Measurements from ENCODE around the gene GANAB. TPM values are rescaled to one million over a fixed set of nuclear protein-coding genes. Genes with fewer than 3 reads are reported as not detected.

The GANAB gene
- total RNA-seq, 2 donors from 2014 or later = 71.8 to 78.0 TPM

DNA sequence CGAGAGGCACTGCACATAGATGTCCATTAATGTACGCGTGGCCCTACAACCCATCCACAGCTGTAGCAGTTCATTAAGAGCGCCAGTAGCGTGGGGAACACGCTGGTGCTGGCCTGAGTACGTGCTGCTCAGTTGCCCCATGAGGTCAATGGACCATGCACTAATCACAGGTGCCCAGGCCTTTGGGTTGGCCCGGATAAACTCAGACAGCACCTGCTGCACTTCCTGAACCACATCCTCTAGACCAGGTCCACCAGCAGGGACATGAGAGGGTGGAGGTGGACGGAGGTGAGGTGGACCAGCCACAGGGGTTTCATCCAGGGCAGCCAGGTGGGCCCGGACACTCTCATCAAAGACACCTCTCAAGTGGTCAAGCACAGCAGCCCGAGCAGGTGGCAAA is 3.1 kb upstream of the GANAB start:
- Histone ChIP-seq H3K4me3 (no peak overlapping the region), H3K36me3 (peaks cover 20% of the 10 kb centered on the region), H3K9me3 (no peaks in the 10 kb centered on the region), H3K27ac (no peak overlapping the region), H3K4me1 (peaks cover 0 to 37% of the 10 kb centered on the region in 2 donors), H3K27me3 (no peaks in the 10 kb centered on the region)
- no peak for DNase-seq (ENCODE audit: low spot score)
- TF ChIP-seq, protein P1, sequence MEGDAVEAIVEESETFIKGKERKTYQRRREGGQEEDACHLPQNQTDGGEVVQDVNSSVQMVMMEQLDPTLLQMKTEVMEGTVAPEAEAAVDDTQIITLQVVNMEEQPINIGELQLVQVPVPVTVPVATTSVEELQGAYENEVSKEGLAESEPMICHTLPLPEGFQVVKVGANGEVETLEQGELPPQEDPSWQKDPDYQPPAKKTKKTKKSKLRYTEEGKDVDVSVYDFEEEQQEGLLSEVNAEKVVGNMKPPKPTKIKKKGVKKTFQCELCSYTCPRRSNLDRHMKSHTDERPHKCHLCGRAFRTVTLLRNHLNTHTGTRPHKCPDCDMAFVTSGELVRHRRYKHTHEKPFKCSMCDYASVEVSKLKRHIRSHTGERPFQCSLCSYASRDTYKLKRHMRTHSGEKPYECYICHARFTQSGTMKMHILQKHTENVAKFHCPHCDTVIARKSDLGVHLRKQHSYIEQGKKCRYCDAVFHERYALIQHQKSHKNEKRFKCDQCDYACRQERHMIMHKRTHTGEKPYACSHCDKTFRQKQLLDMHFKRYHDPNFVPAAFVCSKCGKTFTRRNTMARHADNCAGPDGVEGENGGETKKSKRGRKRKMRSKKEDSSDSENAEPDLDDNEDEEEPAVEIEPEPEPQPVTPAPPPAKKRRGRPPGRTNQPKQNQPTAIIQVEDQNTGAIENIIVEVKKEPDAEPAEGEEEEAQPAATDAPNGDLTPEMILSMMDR (IDR thresholded peaks at IDR 0.05) = no peak

DNA sequence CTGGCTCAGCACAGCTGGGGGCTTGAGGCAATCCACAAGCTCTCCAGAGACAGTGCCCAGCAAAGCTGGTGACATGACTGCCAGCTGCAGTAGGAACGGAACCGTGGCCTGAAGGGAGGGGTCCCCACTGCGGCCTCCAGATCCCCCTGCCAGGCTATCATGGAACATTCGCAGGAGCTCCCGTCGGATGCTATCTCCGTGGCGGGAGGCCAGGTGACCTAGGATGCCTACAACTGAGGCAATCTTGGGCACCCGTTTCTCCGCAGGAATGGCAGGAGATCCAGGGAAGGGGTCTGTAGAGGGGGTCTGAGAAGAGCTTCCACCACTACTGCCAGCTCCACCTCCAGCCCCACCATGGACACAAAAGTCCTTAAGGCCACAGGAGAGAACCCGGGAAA is 2.6 kb upstream of the GANAB start:
- DNase-seq (ENCODE audit: low spot score) = no peak
- Histone ChIP-seq H3K27ac (no peak overlapping the region), H3K27me3 (no peaks in the 10 kb centered on the region), H3K4me1 (peaks cover 0 to 42% of the 10 kb centered on the region in 2 donors), H3K36me3 (peaks cover 20% of the 10 kb centered on the region), H3K9me3 (no peaks in the 10 kb centered on the region), H3K4me3 (no peak overlapping the region)
- TF ChIP-seq, protein P1 (IDR thresholded peaks at IDR 0.05) = no peak

DNA sequence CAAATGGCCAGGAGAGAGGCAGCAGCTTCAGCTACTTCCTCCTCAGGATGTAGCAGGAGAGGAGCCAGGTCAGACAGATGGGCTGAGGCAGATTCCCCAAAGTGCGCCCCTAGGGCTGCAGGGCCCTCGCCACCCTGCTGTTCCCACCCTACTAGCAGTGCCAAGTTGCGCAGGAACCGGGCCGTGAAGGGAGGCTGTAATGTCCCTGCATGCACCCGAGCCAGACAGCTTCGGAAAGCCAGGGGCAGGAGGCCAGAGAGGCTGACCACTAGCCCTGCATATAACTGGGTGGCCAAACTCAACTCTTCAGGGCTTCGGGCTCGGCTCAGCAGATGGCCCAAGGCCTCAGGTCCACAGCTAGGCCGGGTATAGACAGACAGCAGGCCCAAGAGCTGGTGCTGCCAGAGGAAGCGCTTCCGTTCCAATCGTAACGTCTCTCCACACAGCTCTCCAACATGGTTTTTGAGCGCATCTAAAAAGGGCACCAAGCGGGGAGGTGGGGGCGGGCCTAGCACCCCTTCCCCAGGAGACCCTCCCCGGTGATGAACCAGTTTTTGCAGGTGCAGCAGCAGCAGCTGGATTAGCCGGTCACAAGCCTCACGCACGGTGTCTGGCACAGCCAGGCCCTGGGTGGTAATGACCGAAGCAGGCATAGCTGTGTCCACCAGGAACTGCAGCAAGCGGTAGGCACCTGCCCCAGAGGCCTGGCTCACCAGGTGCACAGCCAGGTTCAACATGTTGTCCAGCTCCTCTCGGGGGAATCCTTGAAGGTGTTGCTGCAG is 2.0 kb upstream of the GANAB start:
- DNase-seq (ENCODE audit: low spot score) = no peak
- peaks cover 0 to 42% of the 10 kb centered on the region in 2 donors for H3K4me1 ChIP-seq

DNA sequence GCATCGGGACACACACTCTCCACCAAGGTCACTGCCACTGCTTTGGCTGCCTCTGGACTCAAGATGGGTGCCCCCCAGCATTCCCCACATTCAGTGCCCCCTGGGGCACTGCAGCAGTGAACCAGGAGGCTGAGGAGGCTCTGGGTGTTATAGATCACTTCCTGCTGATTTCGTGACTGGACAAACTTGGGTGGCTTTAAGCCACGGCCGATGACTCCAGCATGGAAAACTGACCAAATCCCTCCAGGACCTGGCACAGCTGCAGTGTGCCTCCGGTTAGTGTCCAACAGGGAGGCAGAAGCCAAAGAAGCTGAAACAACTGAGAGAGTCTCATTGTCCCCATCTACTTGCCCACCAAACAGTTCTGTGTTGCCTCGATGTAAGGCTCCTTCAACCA is 1.2 kb upstream of the GANAB start:
- H3K27ac ChIP-seq = no peak overlapping the region
- TF ChIP-seq, protein P1 (IDR thresholded peaks at IDR 0.05) = no peak
- no peaks in the 10 kb centered on the region for H3K27me3 ChIP-seq
- DNase-seq (ENCODE audit: low spot score) = no peak
- no peaks in the 10 kb centered on the region for H3K9me3 ChIP-seq
- peaks cover 0 to 41% of the 10 kb centered on the region in 2 donors for H3K4me1 ChIP-seq
- peaks cover 27% of the 10 kb centered on the region for H3K36me3 ChIP-seq
- no peak overlapping the region for H3K4me3 ChIP-seq

More for the DNA sequence above, 2.0 kb upstream of the GANAB start:
- Histone ChIP-seq H3K27me3 (no peaks in the 10 kb centered on the region), H3K36me3 (peaks cover 20% of the 10 kb centered on the region), H3K4me3 (no peak overlapping the region), H3K9me3 (no peaks in the 10 kb centered on the region), H3K27ac (no peak overlapping the region)
- TF ChIP-seq, protein P1 (IDR thresholded peaks at IDR 0.05) = no peak

DNA sequence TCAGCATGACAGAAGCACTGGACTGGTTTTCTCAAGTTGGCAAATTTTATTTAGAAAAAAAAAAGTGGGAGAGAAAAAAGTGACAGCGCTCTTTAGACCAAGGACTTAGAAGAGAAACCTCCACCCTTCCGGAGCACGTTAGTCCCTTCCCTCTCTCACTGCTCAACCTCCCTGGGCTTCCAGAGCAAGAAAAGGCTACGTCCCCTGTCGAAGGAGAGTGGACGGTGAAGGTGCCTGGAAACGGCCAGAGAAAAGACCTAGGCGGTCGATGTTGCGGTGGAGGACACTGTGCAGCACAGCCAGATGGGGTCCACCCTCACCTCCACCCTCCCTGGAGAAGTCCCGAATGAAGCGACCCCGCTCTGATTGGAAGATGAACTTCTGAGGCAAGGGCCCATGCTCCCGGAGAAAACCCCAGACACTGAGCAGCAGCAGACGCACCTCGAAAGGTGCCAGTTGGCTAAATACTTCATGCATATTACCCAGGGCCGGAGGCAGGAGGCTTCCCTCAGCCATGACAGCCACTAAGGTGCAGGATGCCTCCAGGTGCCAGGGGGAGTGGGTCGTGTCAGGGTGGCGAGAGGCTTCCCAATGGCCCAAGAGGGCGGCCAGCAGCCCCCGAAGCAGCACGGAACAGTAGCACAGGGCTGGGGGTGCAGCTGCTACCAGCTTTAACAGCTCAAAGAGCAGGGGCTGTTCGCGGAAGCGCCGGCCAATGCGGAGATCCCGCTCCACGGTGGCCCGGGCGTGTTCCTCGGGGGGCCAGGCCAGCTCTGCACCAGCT is 604 bp upstream of the GANAB start:
- no peak for DNase-seq (ENCODE audit: low spot score)
- H3K27ac ChIP-seq = no peak overlapping the region
- no peaks in the 10 kb centered on the region for H3K27me3 ChIP-seq
- peaks cover 0 to 36% of the 10 kb centered on the region in 2 donors for H3K4me1 ChIP-seq
- H3K9me3 ChIP-seq = no peaks in the 10 kb centered on the region
- peak overlapping the region in 1 of 2 donors; percentile 78 for H3K4me3 ChIP-seq
- peaks cover 30% of the 10 kb centered on the region for H3K36me3 ChIP-seq
- TF ChIP-seq, protein P1 (IDR thresholded peaks at IDR 0.05) = no peak
